Endothelial cell of umbilical vein (primary cell): Measurements from ENCODE around the gene VCPKMT. TPM values are rescaled to one million over a fixed set of nuclear protein-coding genes. Genes with fewer than 3 reads are reported as not detected.

Experiments
- BruUV-seq: library from RNA; stranded (reverse); fragments of 400-500 nt; replicated peaks from 2 replicates; lab custom pipeline; 2021; lab: Mats Ljungman, UMichigan
- CTCF ChIA-PET: fragments of 300-600, 350-600 bp; sonication (Branson Sonifier 250); formaldehyde crosslinking; loops from one replicate; lab custom pipeline; 2021; ENCODE audit warnings: antibody characterized with exemption, inconsistent platforms; lab: Charles Lee
- POLR2A ChIA-PET: fragments of 300-600, 350-600 bp; sonication (Branson Sonifier 250); formaldehyde crosslinking; loops from one replicate; lab custom pipeline; 2021; ENCODE audit warnings: antibody characterized with exemption, inconsistent platforms; lab: Charles Lee
- DNase-seq: peaks from one replicate; pipeline ENCODE4 v3.0.0-alpha.2; 2011; ENCODE audit warnings: low read depth, low spot score
- FAIRE-seq: peaks from 2 replicates; lab custom pipeline; 2011; peaks lifted over from hg19 to GRCh38; lab: Jason Lieb, UNC
- H2AFZ ChIP-seq: 2 replicates; pipeline ENCODE4 v1.6.0; 2012; ENCODE audit warnings: low read depth, low read length, control low read depth, inconsistent platforms
- H3K27ac ChIP-seq: 2 replicates; pipeline ENCODE4 v1.5.1; 2011; ENCODE audit warnings: low read depth, mild to moderate bottlenecking, control low read depth, low read length, moderate library complexity; ENCODE audit not compliant: insufficient read depth
- H3K27me3 ChIP-seq, 2 experiments: 2 replicates each; pipeline versions ENCODE4 v1.6.0 to v1.6.1; 2011; ENCODE audit warnings: low read length in 2 of 2, mixed read lengths in 1 of 2; ENCODE audit not compliant: control insufficient read depth in 2 of 2, insufficient read depth in 2 of 2
- H3K36me3 ChIP-seq, 2 experiments: 2 replicates in 1 of 2; 3 replicates in 1 of 2; pipeline ENCODE4 v1.5.1; 2011; ENCODE audit warnings: low read length in 2 of 2, mild to moderate bottlenecking in 1 of 2, moderate library complexity in 1 of 2; ENCODE audit not compliant: control insufficient read depth in 2 of 2, insufficient read depth in 2 of 2; ENCODE audit errors: extremely low read depth in 1 of 2
- H3K4me1 ChIP-seq: 3 replicates; pipeline ENCODE4 v1.5.1; 2011; ENCODE audit warnings: mild to moderate bottlenecking, low read length; ENCODE audit not compliant: control insufficient read depth, insufficient read depth; ENCODE audit errors: extremely low read depth
- H3K4me2 ChIP-seq: 2 replicates; pipeline ENCODE4 v1.6.1; 2011; ENCODE audit warnings: low read length, control low read depth, mixed read lengths; ENCODE audit not compliant: insufficient read depth
- H3K4me3 ChIP-seq, 3 experiments: fragments of 200-600 bp in 1 of 3; sonication (generic), shearing (Covaris generic) in 1 of 3; replicated peaks in 1 of 3; 2 replicates each; pipeline ENCODE4 v1.5.1; 2011 to 2016; ENCODE audit warnings: control low read depth in 3 of 3, low read length in 3 of 3, mild to moderate bottlenecking in 2 of 3, inconsistent platforms in 1 of 3, low read depth in 1 of 3, moderate library complexity in 1 of 3; ENCODE audit not compliant: insufficient read depth in 1 of 3
- H3K79me2 ChIP-seq: 2 replicates; pipeline ENCODE4 v1.6.0; 2012; ENCODE audit warnings: low read length, inconsistent platforms; ENCODE audit not compliant: control insufficient read depth, insufficient read depth
- H3K9ac ChIP-seq: replicated peaks from 2 replicates; pipeline ENCODE3; 2011; ENCODE audit warnings: low read length, control low read depth; ENCODE audit not compliant: insufficient read depth; ENCODE audit errors: extremely low read depth
- H3K9me1 ChIP-seq: replicated peaks from 3 replicates; pipeline ENCODE4 v1.6.0; 2011; ENCODE audit warnings: mild to moderate bottlenecking, low read length; ENCODE audit not compliant: control insufficient read depth, insufficient read depth; ENCODE audit errors: extremely low read depth
- H3K9me3 ChIP-seq: replicated peaks from 2 replicates; pipeline ENCODE4 v1.5.1; 2012; ENCODE audit warnings: low read length, inconsistent platforms; ENCODE audit not compliant: control insufficient read depth, insufficient read depth
- H4K20me1 ChIP-seq: replicated peaks from 2 replicates; pipeline ENCODE3; 2011; ENCODE audit warnings: mild to moderate bottlenecking, low read length; ENCODE audit not compliant: control insufficient read depth, insufficient read depth; ENCODE audit errors: extremely low read depth
- CTCF ChIP-seq, 2 donors: IDR thresholded peaks; 1 replicate in 1 of 2; 2 replicates in 1 of 2; pipeline ENCODE4 v1.5.1; 2011; ENCODE audit warnings: low read length in 2 of 2, mild to moderate bottlenecking in 2 of 2, moderate library complexity in 2 of 2, control low read depth in 1 of 2, inconsistent platforms in 1 of 2, low read depth in 1 of 2; ENCODE audit not compliant: insufficient read depth in 1 of 2; ENCODE audit errors: extremely low read depth in 1 of 2
- EZH2 ChIP-seq: IDR thresholded peaks from 2 replicates; pipeline ENCODE4 v1.6.1; 2012; ENCODE audit warnings: borderline replicate concordance, low read depth, mild to moderate bottlenecking, moderate library complexity, low read length, inconsistent platforms; ENCODE audit not compliant: severe bottlenecking
- FOS ChIP-seq: IDR thresholded peaks from 2 replicates; pipeline ENCODE4 v1.6.1; 2011; ENCODE audit warnings: mild to moderate bottlenecking, low read length, moderate library complexity, borderline replicate concordance; ENCODE audit not compliant: insufficient read depth
- GATA2 ChIP-seq: IDR thresholded peaks from 2 replicates; pipeline ENCODE4 v1.7.0; 2011; ENCODE audit warnings: low read depth, mild to moderate bottlenecking, moderate library complexity, mixed read lengths, low read length; ENCODE audit not compliant: insufficient read length, insufficient read depth
- JUN ChIP-seq: IDR thresholded peaks from 2 replicates; pipeline ENCODE4 v1.6.1; 2011; ENCODE audit warnings: borderline replicate concordance, low read depth; ENCODE audit not compliant: insufficient read length, insufficient read depth
- MAX ChIP-seq: IDR thresholded peaks from 2 replicates; pipeline ENCODE4 v1.6.1; 2011; ENCODE audit not compliant: insufficient read depth, insufficient read length
- MYC ChIP-seq: IDR thresholded peaks from one replicate; pipeline ENCODE4 v1.6.1; 2011; ENCODE audit warnings: mild to moderate bottlenecking, low read depth, low read length
- POLR2A ChIP-seq: IDR thresholded peaks from 2 replicates; pipeline ENCODE4 v1.6.1; 2012; ENCODE audit warnings: low read depth, mild to moderate bottlenecking, control low read depth, low read length
- POLR2AphosphoS5 ChIP-seq: IDR thresholded peaks from 2 replicates; pipeline ENCODE4 v1.6.1; 2012; ENCODE audit warnings: low read depth, mild to moderate bottlenecking, control low read depth, low read length, moderate library complexity; ENCODE audit not compliant: insufficient read depth
- dilution Hi-C: fragments of 300-500 bp; cut with MboI; formaldehyde crosslinking; loops from one replicate; pipeline ENCODE4 v1.15.0; 2019; ENCODE audit warnings: low sequenced_read_pairs; ENCODE audit not compliant: extremely low pct_ligation_motif_present
- intact Hi-C: fragments of 100-400 bp; cut with micrococcal nuclease; formaldehyde crosslinking; loops from one replicate; pipeline ENCODE4 v1.10.0; 2022
- polyA plus RNA-seq, 4 experiments: library from polyadenylated mRNA; depleted of rRNA in 3 of 4; stranded (reverse) in 3 of 4; unstranded in 1 of 4; fragments of >200 nt; gene quantifications; 2 replicates each; pipeline versions ENCODE4 v1.2.1 to v1.2.3, GENCODE V29; 2011 to 2012; ENCODE audit warnings: missing spikeins in 1 of 4
- total RNA-seq: library from RNA; stranded (reverse); gene quantifications from 2 replicates; pipeline ENCODE4 v1.2.3, GENCODE V29; 2021

VCPKMT gene
- total and polyA plus RNA-seq, 2 donors (not counting 3 experiments of a cell fraction or from before 2014, with no cell fraction given): 3.5 to 9.2 TPM

GRCh38 chr14:50064993-50065392 lies 51.4 kb downstream of the VCPKMT start:
- CTCF ChIA-PET: interaction anchor here (1.1 to 1.5 kb wide), 3 partner anchors 18 to 203 kb away, joined by 3 to 5 read pairs (median 4); no protein-coding TSS in a partner anchor
- Histone ChIP-seq H3K36me3 (no peaks in the 10 kb centered on the region), H3K27ac (no peak overlapping the region), H3K4me1 (peaks cover 40% of the 10 kb centered on the region), H3K27me3 (no peaks in the 10 kb centered on the region), H3K4me2 (no peak overlapping the region), H3K9ac (no peak overlapping the region), H2AFZ (no peak overlapping the region), H3K79me2 (no peaks in the 10 kb centered on the region), H3K9me3 (no peaks in the 10 kb centered on the region), H3K4me3 (no peak overlapping the region), H4K20me1 (no peaks in the 10 kb centered on the region), H3K9me1 (no peaks in the 10 kb centered on the region)
- POLR2A ChIA-PET: no interaction called here
- no peak for TF ChIP-seq MAX
- no peak for TF ChIP-seq POLR2AphosphoS5
- FAIRE-seq (no peak), DNase-seq (no peak)
- intact Hi-C loops (no loop called here), dilution Hi-C loops (no loop called here)
- no TSS peak for BruUV-seq

GRCh38 chr14:50063876-50064420 lies 52.4 kb downstream of the VCPKMT start:
- Histone ChIP-seq H3K27ac (no peak overlapping the region), H4K20me1 (no peaks in the 10 kb centered on the region), H3K79me2 (no peaks in the 10 kb centered on the region), H3K9ac (no peak overlapping the region), H3K9me3 (no peaks in the 10 kb centered on the region), H3K27me3 (no peaks in the 10 kb centered on the region), H3K9me1 (no peaks in the 10 kb centered on the region), H3K4me1 (peaks cover 40% of the 10 kb centered on the region), H3K36me3 (no peaks in the 10 kb centered on the region), H3K4me3 (no peak overlapping the region), H3K4me2 (no peak overlapping the region), H2AFZ (no peak overlapping the region)
- ChIA-PET POLR2A (no interaction called here), CTCF (interaction anchor here (1.1 to 1.5 kb wide), 3 partner anchors 17 to 202 kb away, joined by 3 to 5 read pairs (median 4); no protein-coding TSS in a partner anchor)
- no TSS peak for BruUV-seq
- dilution Hi-C loops (no loop called here), intact Hi-C loops (no loop called here)
- TF ChIP-seq POLR2A (no peak), CTCF (IDR thresholded peaks at IDR 0.05; ENCODE audit: extremely low read depth in 1 of 2, insufficient read depth in 1 of 2, low read depth in 1 of 2, low read length in 2 of 2) (no peak), GATA2 (no peak), EZH2 (no peak), MAX (no peak), MYC (no peak), POLR2AphosphoS5 (no peak), FOS (no peak), JUN (no peak)
- DNase-seq (no peak), FAIRE-seq (no peak)
